DOHH2 (cell line): Measurements from ENCODE around the gene ARRDC4.

Experiments used
- H3F3A ChIP-seq: fragments of 200-600 bp; sonication (generic), shearing (Covaris generic); 2 replicates; pipeline ENCODE4 v1.6.0; 2016; ENCODE audit warnings: antibody characterized with exemption, mild to moderate bottlenecking; ENCODE audit not compliant: control insufficient read depth, insufficient read depth
- H3K27ac ChIP-seq: fragments of 200-600 bp; sonication (generic); 2 replicates; pipeline ENCODE4 v1.5.1; 2014; ENCODE audit warnings: low read depth, mild to moderate bottlenecking, low read length, moderate library complexity
- H3K27me3 ChIP-seq: fragments of 200-600 bp; sonication (generic); 2 replicates; pipeline ENCODE4 v1.6.1; 2014; ENCODE audit warnings: mild to moderate bottlenecking, low read length, mixed read lengths; ENCODE audit not compliant: control insufficient read depth
- H3K36me3 ChIP-seq: fragments of 200-600 bp; sonication (generic); 2 replicates; pipeline ENCODE4 v1.6.1; 2014; ENCODE audit warnings: mild to moderate bottlenecking, low read length, moderate library complexity, mixed read lengths; ENCODE audit not compliant: control insufficient read depth
- H3K4me1 ChIP-seq: fragments of 200-600 bp; sonication (generic); 2 replicates; pipeline ENCODE4 v1.6.1; 2014; ENCODE audit warnings: mild to moderate bottlenecking, low read length, mixed read lengths; ENCODE audit not compliant: control insufficient read depth
- H3K4me2 ChIP-seq: fragments of 200-600 bp; sonication (generic); 2 replicates; pipeline ENCODE4 v1.6.0; 2014; ENCODE audit warnings: mild to moderate bottlenecking, low read length, moderate library complexity
- H3K4me3 ChIP-seq: fragments of 200-600 bp; sonication (generic); 2 replicates; pipeline ENCODE4 v1.5.1; 2014; ENCODE audit warnings: mild to moderate bottlenecking, low read length, mixed read lengths
- H3K79me2 ChIP-seq: fragments of 200-600 bp; sonication (generic); 2 replicates; pipeline ENCODE4 v1.6.1; 2014; ENCODE audit warnings: mild to moderate bottlenecking, low read length, mixed read lengths; ENCODE audit not compliant: control insufficient read depth
- H3K9me2 ChIP-seq: fragments of 200-600 bp; sonication (generic); replicated peaks from 2 replicates; pipeline ENCODE4 v1.6.1; 2014; ENCODE audit warnings: mild to moderate bottlenecking, low read length, mixed read lengths; ENCODE audit not compliant: control insufficient read depth
- H3K9me3 ChIP-seq: fragments of 200-600 bp; sonication (generic); 2 replicates; pipeline ENCODE4 v1.6.1; 2014; ENCODE audit warnings: antibody characterized with exemption, low read length, mixed read lengths; ENCODE audit not compliant: control insufficient read depth, insufficient read depth
- H4K20me1 ChIP-seq: fragments of 200-600 bp; sonication (generic); 2 replicates; pipeline ENCODE4 v1.6.0; 2014; ENCODE audit warnings: low read depth, mild to moderate bottlenecking, antibody characterized with exemption, low read length, moderate library complexity; ENCODE audit not compliant: control insufficient read depth, insufficient read depth
- CTCF ChIP-seq: fragments of 200-600 bp; sonication (generic); IDR thresholded peaks from one replicate; pipeline ENCODE4 v1.5.1; 2014; ENCODE audit warnings: antibody characterized with exemption, mild to moderate bottlenecking, low read depth, low read length; ENCODE audit not compliant: poor library complexity, severe bottlenecking
- EZH2phosphoT487 ChIP-seq: fragments of 200-600 bp; sonication (generic); IDR thresholded peaks from 2 replicates; pipeline ENCODE4 v1.6.1; 2017; ENCODE audit warnings: borderline replicate concordance, mild to moderate bottlenecking, antibody characterized with exemption, low read length, moderate library complexity, mixed read lengths

Gene ARRDC4

GRCh38 chr15:98001663-98002194 is 41.2 kb downstream of the ARRDC4 start:
- Histone ChIP-seq H3K4me3 (no peak overlapping the region), H3K79me2 (no peaks in the 10 kb centered on the region), H3K9me3 (peaks cover 3% of the 10 kb centered on the region; the same call in 1 of the 2 replicates), H3K27me3 (no peaks in the 10 kb centered on the region), H3K4me1 (no peaks in the 10 kb centered on the region), H3K36me3 (no peaks in the 10 kb centered on the region), H3F3A (no peaks in the 10 kb centered on the region), H3K27ac (no peak overlapping the region), H4K20me1 (no peaks in the 10 kb centered on the region), H3K9me2 (no peaks in the 10 kb centered on the region), H3K4me2 (no peak overlapping the region)
- TF ChIP-seq CTCF (no peak), EZH2phosphoT487 (no peak)

- no peaks in the 10 kb centered on the region for H4K20me1 ChIP-seq
- H3K4me2 ChIP-seq: no peak overlapping the region
- H3K4me3 ChIP-seq: no peak overlapping the region
- H3K4me1 ChIP-seq: no peaks in the 10 kb centered on the region
- H3K79me2 ChIP-seq: no peaks in the 10 kb centered on the region
- H3K27ac ChIP-seq: no peak overlapping the region
- H3K9me3 ChIP-seq: peaks cover 3% of the 10 kb centered on the region; the same call in 1 of the 2 replicates
- H3F3A ChIP-seq: no peaks in the 10 kb centered on the region
- no peaks in the 10 kb centered on the region for H3K9me2 ChIP-seq
- TF ChIP-seq EZH2phosphoT487 (no peak), CTCF (no peak)
- no peaks in the 10 kb centered on the region for H3K27me3 ChIP-seq
- H3K36me3 ChIP-seq: no peaks in the 10 kb centered on the region
Measured at GRCh38 chr15:98002419-98002818, 41.9 kb downstream of the ARRDC4 start.

- Histone ChIP-seq H3K79me2 (no peaks in the 10 kb centered on the region), H3F3A (no peaks in the 10 kb centered on the region), H3K27me3 (no peaks in the 10 kb centered on the region), H3K4me2 (no peak overlapping the region), H3K4me1 (no peaks in the 10 kb centered on the region), H3K27ac (no peak overlapping the region), H3K9me3 (peaks cover 3% of the 10 kb centered on the region; the same call in 1 of the 2 replicates), H3K9me2 (no peaks in the 10 kb centered on the region), H3K4me3 (no peak overlapping the region), H4K20me1 (no peaks in the 10 kb centered on the region), H3K36me3 (no peaks in the 10 kb centered on the region)
- no peak for TF ChIP-seq CTCF
- TF ChIP-seq EZH2phosphoT487: no peak
Measured at GRCh38 chr15:98002866-98003265, 42.4 kb downstream of the ARRDC4 start.
